ENCODE data around the gene INPP5E. TPM values are rescaled to one million over a fixed set of nuclear protein-coding genes. Genes with fewer than 3 reads are reported as not detected.

INPP5E gene
- total RNA-seq, 2 donors from 2014 or later = 6.4 to 9.1 TPM

GRCh38 chr9:136485049-136486045, 45.7 kb upstream of the INPP5E start:
- no peak overlapping the region for H3K27ac ChIP-seq
- peak; percentile 90 to 92 for TF ChIP-seq CTCF (IDR thresholded peaks at IDR 0.05)
- no peaks in the 10 kb centered on the region for H3K9me3 ChIP-seq

GRCh38 chr9:136484153-136485048, 44.8 kb upstream of the INPP5E start:
- Histone ChIP-seq H3K9me3 (no peaks in the 10 kb centered on the region), H3K27me3 (no peaks in the 10 kb centered on the region), H3K4me1 (peaks cover 5 to 32% of the 10 kb centered on the region in 2 donors), H3K36me3 (no peaks in the 10 kb centered on the region), H3K27ac (peak overlapping the region; percentile 99 to 100), H3K4me3 (peak overlapping the region; percentile 64 to 99)
- no peak for DNase-seq (ENCODE audit: low spot score)
- TF ChIP-seq CTCF (IDR thresholded peaks at IDR 0.05) = no peak

More at GRCh38 chr9:136485049-136486045, 45.7 kb upstream of the INPP5E start:
- peak; percentile 90 for DNase-seq (ENCODE audit: low spot score)
- H3K27me3 ChIP-seq = no peaks in the 10 kb centered on the region
- no peak overlapping the region for H3K4me3 ChIP-seq
- H3K36me3 ChIP-seq = no peaks in the 10 kb centered on the region
- peaks cover 5 to 32% of the 10 kb centered on the region in 2 donors for H3K4me1 ChIP-seq

DNA sequence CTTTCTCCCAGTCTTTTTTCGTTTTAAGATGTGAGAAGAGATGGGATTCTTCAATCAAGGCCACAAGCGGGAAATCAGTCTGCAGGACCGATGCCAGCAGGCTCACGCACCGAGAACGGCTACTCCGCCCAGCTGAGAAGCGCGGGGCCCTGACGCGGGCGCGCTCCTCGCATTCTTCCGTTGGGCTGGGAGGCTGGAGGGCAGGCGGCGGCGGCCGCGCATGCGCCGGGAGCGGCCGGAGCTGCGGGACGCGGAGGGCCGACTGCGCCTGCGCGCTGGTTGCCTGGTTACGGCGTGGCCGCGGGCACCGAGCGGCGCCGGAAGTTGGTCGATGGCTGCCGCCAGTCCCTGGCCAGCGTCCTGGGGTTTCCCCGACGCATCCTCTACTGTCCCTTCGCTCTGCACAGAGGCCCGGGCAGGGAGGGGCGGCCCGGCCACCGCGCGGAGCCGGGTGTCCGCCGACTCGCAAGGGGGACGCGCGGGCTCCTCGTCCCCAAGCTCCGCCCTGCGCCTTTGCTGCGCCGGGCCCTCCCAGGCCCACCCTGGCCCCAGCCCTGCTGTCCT, 44.0 kb upstream of the INPP5E start:
- Histone ChIP-seq H3K4me3 (peak overlapping the region; percentile 64 to 99), H3K36me3 (no peaks in the 10 kb centered on the region), H3K27ac (peak overlapping the region; percentile 99 to 100), H3K27me3 (no peaks in the 10 kb centered on the region), H3K4me1 (peaks cover 5 to 30% of the 10 kb centered on the region in 2 donors), H3K9me3 (no peaks in the 10 kb centered on the region)
- DNase-seq (ENCODE audit: low spot score) = peak; percentile 86
- TF ChIP-seq CTCF (IDR thresholded peaks at IDR 0.05) = no peak

GRCh38 chr9:136482793-136483588, 43.3 kb upstream of the INPP5E start, which contains the start of gene SEC16A:
SEC16A (minus strand) TSS chr9:136483040; CDS start chr9:136477615, 5,425 bp downstream.
- DNase-seq (ENCODE audit: low spot score) = peak; percentile 99
- H3K27me3 ChIP-seq = no peaks in the 10 kb centered on the region
- no peaks in the 10 kb centered on the region for H3K9me3 ChIP-seq
- peaks cover 0 to 25% of the 10 kb centered on the region in 2 donors for H3K4me1 ChIP-seq
- peak within 1 kb of the TSS; percentile 97 to 99 for H3K4me3 ChIP-seq
- H3K36me3 ChIP-seq = no peaks in the 10 kb centered on the region
- peak within 1 kb of the TSS; percentile 99 to 100 for H3K27ac ChIP-seq
- TF ChIP-seq CTCF (IDR thresholded peaks at IDR 0.05) = no peak
